GM12878 (cell line): ENCODE measurements around the gene OR8D1. TPM values are rescaled to one million over a fixed set of nuclear protein-coding genes. Genes with fewer than 3 reads are reported as not detected.

Experiments
- ATAC-seq: fragments of 200-7000 bp; cut with Tn5 transposase; 3 replicates; pipeline ENCODE4 v1.9.1; 2020; ENCODE audit warnings: mild to moderate bottlenecking, moderate library complexity
- BruUV-seq: library from RNA; stranded (reverse); fragments of 400-500 nt; replicated peaks from 2 replicates; lab custom pipeline; 2021; lab: Mats Ljungman, UMichigan
- CTCF ChIA-PET: fragments of 300-600 bp; sonication (Branson Sonifier 250); formaldehyde crosslinking; extraction: SDS; loops from one replicate; lab custom pipeline; 2021; ENCODE audit warnings: inconsistent platforms; lab: Yijun Ruan, JAX
- POLR2A ChIA-PET: fragments of 350-600 bp; formaldehyde crosslinking; extraction: SDS; loops from one replicate; lab custom pipeline; 2021; ENCODE audit warnings: inconsistent platforms; lab: Charles Lee
- RAD21 ChIA-PET: fragments of 300-600 bp; sonication (Branson Sonifier 250); formaldehyde crosslinking; loops from one replicate; lab custom pipeline; 2023; ENCODE audit warnings: antibody characterized with exemption; ENCODE audit not compliant: unreplicated experiment; lab: Charles Lee
- SMC1A ChIA-PET: fragments of 300-600 bp; sonication (Branson Sonifier 250); formaldehyde crosslinking; loops from one replicate; lab custom pipeline; 2023; ENCODE audit not compliant: unreplicated experiment, uncharacterized antibody; lab: Charles Lee
- DNase-seq: peaks from one replicate; pipeline ENCODE4 v3.0.0-alpha.2; 2011; ENCODE audit warnings: low read depth, low spot score
- FAIRE-seq: peaks from 3 replicates; lab custom pipeline; 2011; peaks lifted over from hg19 to GRCh38; lab: Jason Lieb, UNC
- H2AFZ ChIP-seq: 2 replicates; pipeline ENCODE4 v1.6.0; 2011; ENCODE audit warnings: low read depth, low read length, control low read depth; ENCODE audit not compliant: control insufficient read depth
- H3K27ac ChIP-seq: 2 replicates; pipeline ENCODE4 v1.5.1; 2011; ENCODE audit warnings: control low read depth; ENCODE audit not compliant: control insufficient read depth, insufficient read depth
- H3K27me3 ChIP-seq, 2 experiments: replicated peaks in 1 of 2; 2 replicates each; pipeline versions ENCODE4 v1.6.0 to v1.6.1; 2011; ENCODE audit warnings: low read length in 1 of 2; ENCODE audit not compliant: control insufficient read depth in 2 of 2, insufficient read depth in 2 of 2
- H3K36me3 ChIP-seq, 2 experiments: 2 replicates each; pipeline ENCODE4 v1.5.1; 2011; ENCODE audit warnings: low read length in 1 of 2; ENCODE audit not compliant: control insufficient read depth in 2 of 2, insufficient read depth in 2 of 2
- H3K4me1 ChIP-seq: 2 replicates; pipeline ENCODE4 v1.6.1; 2011; ENCODE audit warnings: mild to moderate bottlenecking, low read length, moderate library complexity, mixed read lengths; ENCODE audit not compliant: control insufficient read depth, insufficient read depth
- H3K4me2 ChIP-seq: 2 replicates; pipeline ENCODE4 v1.6.0; 2011; ENCODE audit warnings: control low read depth; ENCODE audit not compliant: control insufficient read depth, insufficient read depth
- H3K4me3 ChIP-seq: fragments of 200-600 bp; sonication (generic); 2 replicates; pipeline ENCODE4 v1.5.1; 2016
- H3K79me2 ChIP-seq: 2 replicates; pipeline ENCODE4 v1.6.0; 2011; ENCODE audit warnings: low read length; ENCODE audit not compliant: control insufficient read depth, insufficient read depth
- H3K9ac ChIP-seq: 2 replicates; pipeline ENCODE4 v1.8.0; 2011; ENCODE audit warnings: low read length, control low read depth, mixed read lengths; ENCODE audit not compliant: control insufficient read depth, insufficient read depth
- H3K9me3 ChIP-seq: replicated peaks from 3 replicates; pipeline ENCODE4 v1.5.1; 2011; ENCODE audit warnings: mild to moderate bottlenecking, low read length; ENCODE audit not compliant: control insufficient read depth, insufficient read depth
- H4K20me1 ChIP-seq: 2 replicates; pipeline ENCODE4 v1.6.0; 2011; ENCODE audit not compliant: control insufficient read depth, insufficient read depth
- BHLHE40 ChIP-seq, 2 experiments: fragments of 450-650 bp in 1 of 2; IDR thresholded peaks; 2 replicates each; pipeline ENCODE4 v1.6.1; 2011 to 2017; ENCODE audit warnings: low read depth in 2 of 2, borderline replicate concordance in 1 of 2, improper control_type of control experiment in 1 of 2, low read length in 1 of 2, mild to moderate bottlenecking in 1 of 2
- CREM ChIP-seq: IDR thresholded peaks from 2 replicates; pipeline ENCODE4 v1.6.1; 2014; ENCODE audit warnings: antibody characterized with exemption, low read depth
- HCFC1 ChIP-seq: fragments of 150-350 bp; IDR thresholded peaks from 2 replicates; pipeline ENCODE4 v1.6.1; 2014; ENCODE audit warnings: low read length
- KAT2A ChIP-seq: conservative IDR thresholded peaks from 2 replicates; pipeline ENCODE4 v1.6.1; 2011; ENCODE audit warnings: low read depth, low read length; ENCODE audit not compliant: control insufficient read depth
- KLF5 ChIP-seq: fragments of 450-650 bp; IDR thresholded peaks from 2 replicates; pipeline ENCODE4 v1.6.1; 2014; ENCODE audit warnings: mild to moderate bottlenecking; ENCODE audit not compliant: partially characterized antibody
- MYB ChIP-seq: fragments of 150-350 bp; IDR thresholded peaks from 2 replicates; pipeline ENCODE4 v1.6.1; 2014; ENCODE audit warnings: mild to moderate bottlenecking, low read depth, low read length, borderline replicate concordance
- MYC ChIP-seq: IDR thresholded peaks from 2 replicates; pipeline ENCODE4 v1.6.1; 2011; ENCODE audit warnings: mild to moderate bottlenecking, low read length, moderate library complexity, inconsistent platforms; ENCODE audit not compliant: insufficient read depth, insufficient replicate concordance, insufficient read length, severe bottlenecking
- SMAD5 ChIP-seq: IDR thresholded peaks from 2 replicates; pipeline ENCODE4 v1.6.1; 2016; ENCODE audit warnings: antibody characterized with exemption, low read depth
- SMARCA5 ChIP-seq: fragments of 450-650 bp; IDR thresholded peaks from 2 replicates; pipeline ENCODE4 v1.6.1; 2017; ENCODE audit warnings: mild to moderate bottlenecking
- SMC3 ChIP-seq: IDR thresholded peaks from 2 replicates; pipeline ENCODE4 v1.6.1; 2011; ENCODE audit warnings: low read length, improper control_type of control experiment, borderline replicate concordance
- SUZ12 ChIP-seq: fragments of 200-600 bp; sonication (generic); IDR thresholded peaks from one replicate; pipeline ENCODE4 v1.6.1; 2018; ENCODE audit warnings: antibody characterized with exemption, mild to moderate bottlenecking; ENCODE audit not compliant: unreplicated experiment
- YY1 ChIP-seq: IDR thresholded peaks from 2 replicates; pipeline ENCODE4 v1.6.1; 2011; ENCODE audit warnings: low read depth, mild to moderate bottlenecking, low read length
- ZNF274 ChIP-seq: IDR thresholded peaks from one replicate; pipeline ENCODE4 v1.8.0; 2011; ENCODE audit not compliant: insufficient read length, insufficient read depth
- WGBS: methylation state at CpG from one replicate; pipeline ENCODE4 v1.1.6; 2016; ENCODE audit warnings: low lambda C conversion rate; ENCODE audit not compliant: insufficient replicate concordance, insufficient coverage; ENCODE audit errors: missing lambda C conversion rate; 5-methylcytosine and 5-hydroxymethylcytosine counted together
- in situ Hi-C: fragments of 300-500 bp; cut with MboI; formaldehyde crosslinking; loops from 9 replicates; pipeline ENCODE4 v1.14.3; 2018; ENCODE audit warnings: mixed read lengths
- intact Hi-C: fragments of 100-400 bp; cut with micrococcal nuclease; formaldehyde crosslinking; loops from one replicate; pipeline ENCODE4 v1.14.2; 2022; ENCODE audit not compliant: unreplicated experiment
- polyA plus RNA-seq, 11 experiments: library from polyadenylated mRNA; depleted of rRNA in 4 of 11; unstranded in 6 of 11; stranded (reverse) in 5 of 11; fragments of >200 nt; fragmentation: Nextera tagmentation in 4 of 11; fragmentation: Illumina TruSeq in 1 of 11; extraction: Ambion mirVana in 4 of 11; extraction: Trizol in 1 of 11; gene quantifications; 1 replicate in 1 of 11; 2 replicates in 10 of 11; pipeline versions ENCODE4 v1.2.1 to v1.2.3, GENCODE V29; 2011 to 2016; ENCODE audit warnings: inconsistent platforms in 2 of 11, missing spikeins in 2 of 11, low read depth in 1 of 11
- total RNA-seq, 4 experiments: library from RNA; depleted of rRNA in 3 of 4; stranded (reverse); fragments of >200 nt in 3 of 4; fragmentation: Illumina TruSeq in 1 of 4; extraction: Trizol in 1 of 4; gene quantifications; 2 replicates each; pipeline versions ENCODE4 v1.2.1 to v1.2.3, GENCODE V29; 2013 to 2021
- TF ChIP-seq, protein P1 (sequence below): fragments of 450-650 bp; IDR thresholded peaks from 2 replicates; pipeline ENCODE4 v1.6.1; 2017; ENCODE audit warnings: borderline replicate concordance
- TF ChIP-seq, protein P2 (sequence below): IDR thresholded peaks from 2 replicates; pipeline ENCODE4 v1.6.1; 2012; ENCODE audit warnings: improper control_type of control experiment, low read depth, low read length; ENCODE audit not compliant: insufficient replicate concordance

The OR8D1 gene
- total and polyA plus RNA-seq, 10 of the 15 experiments (the other 5 are each of a cell fraction or from before 2014, with no cell fraction given), result not detected

DNA sequence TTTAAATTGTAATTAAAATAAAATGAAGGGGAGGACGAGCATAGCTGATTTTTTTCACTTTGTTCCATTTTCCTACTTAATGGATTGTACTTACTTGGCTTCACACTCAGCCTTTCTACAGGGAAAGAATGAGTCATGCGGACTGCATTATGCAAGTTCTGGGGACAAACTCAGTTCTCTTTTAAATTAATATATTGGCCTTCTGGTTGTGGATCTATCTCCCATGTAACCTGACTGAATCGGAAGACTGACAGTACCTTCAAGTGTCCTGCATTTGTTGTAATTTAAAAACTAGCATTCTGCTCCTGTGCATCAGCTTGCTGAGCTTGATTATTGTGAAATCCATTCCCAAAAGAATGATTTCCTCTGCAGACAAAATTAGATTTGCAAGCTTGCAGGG, 12.2 kb downstream of the OR8D1 start:
- POLR2A ChIA-PET, result no interaction called here
- RAD21 ChIA-PET, result no interaction called here
- 28% methylated on average over 3 of the region's 3 CpGs for WGBS
- Histone ChIP-seq H2AFZ (no peak overlapping the region), H3K79me2 (no peaks in the 10 kb centered on the region), H3K9ac (no peak overlapping the region), H4K20me1 (no peaks in the 10 kb centered on the region), H3K9me3 (no peaks in the 10 kb centered on the region), H3K27ac (no peak overlapping the region), H3K4me2 (no peak overlapping the region), H3K27me3 (peaks cover 0 to 4% of the 10 kb centered on the region in 2 experiments; a peak in 1 of 4 replicates), H3K4me1 (no peaks in the 10 kb centered on the region), H3K36me3 (no peaks in the 10 kb centered on the region), H3K4me3 (no peak overlapping the region)
- SMC1A ChIA-PET, result no interaction called here
- in situ Hi-C loops (no loop called here), intact Hi-C loops (no loop called here)
- CTCF ChIA-PET, result no interaction called here
- ATAC-seq, result no peak
- no peak for FAIRE-seq
- no TSS peak for BruUV-seq
- no peak for DNase-seq
- TF ChIP-seq CREM (no peak), SMAD5 (no peak), SMC3 (no peak), KAT2A (no peak), YY1 (no peak), SUZ12 (no peak), BHLHE40 (IDR thresholded peaks at IDR 0.05; ENCODE audit: borderline replicate concordance in 1 of 2, low read depth in 2 of 2, low read length in 1 of 2) (no peak), MYB (no peak), HCFC1 (no peak), MYC (no peak), KLF5 (no peak), ZNF274 (no peak), SMARCA5 (no peak)
- TF ChIP-seq, protein P1, sequence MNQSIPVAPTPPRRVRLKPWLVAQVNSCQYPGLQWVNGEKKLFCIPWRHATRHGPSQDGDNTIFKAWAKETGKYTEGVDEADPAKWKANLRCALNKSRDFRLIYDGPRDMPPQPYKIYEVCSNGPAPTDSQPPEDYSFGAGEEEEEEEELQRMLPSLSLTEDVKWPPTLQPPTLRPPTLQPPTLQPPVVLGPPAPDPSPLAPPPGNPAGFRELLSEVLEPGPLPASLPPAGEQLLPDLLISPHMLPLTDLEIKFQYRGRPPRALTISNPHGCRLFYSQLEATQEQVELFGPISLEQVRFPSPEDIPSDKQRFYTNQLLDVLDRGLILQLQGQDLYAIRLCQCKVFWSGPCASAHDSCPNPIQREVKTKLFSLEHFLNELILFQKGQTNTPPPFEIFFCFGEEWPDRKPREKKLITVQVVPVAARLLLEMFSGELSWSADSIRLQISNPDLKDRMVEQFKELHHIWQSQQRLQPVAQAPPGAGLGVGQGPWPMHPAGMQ, result no peak
- TF ChIP-seq, protein P2, sequence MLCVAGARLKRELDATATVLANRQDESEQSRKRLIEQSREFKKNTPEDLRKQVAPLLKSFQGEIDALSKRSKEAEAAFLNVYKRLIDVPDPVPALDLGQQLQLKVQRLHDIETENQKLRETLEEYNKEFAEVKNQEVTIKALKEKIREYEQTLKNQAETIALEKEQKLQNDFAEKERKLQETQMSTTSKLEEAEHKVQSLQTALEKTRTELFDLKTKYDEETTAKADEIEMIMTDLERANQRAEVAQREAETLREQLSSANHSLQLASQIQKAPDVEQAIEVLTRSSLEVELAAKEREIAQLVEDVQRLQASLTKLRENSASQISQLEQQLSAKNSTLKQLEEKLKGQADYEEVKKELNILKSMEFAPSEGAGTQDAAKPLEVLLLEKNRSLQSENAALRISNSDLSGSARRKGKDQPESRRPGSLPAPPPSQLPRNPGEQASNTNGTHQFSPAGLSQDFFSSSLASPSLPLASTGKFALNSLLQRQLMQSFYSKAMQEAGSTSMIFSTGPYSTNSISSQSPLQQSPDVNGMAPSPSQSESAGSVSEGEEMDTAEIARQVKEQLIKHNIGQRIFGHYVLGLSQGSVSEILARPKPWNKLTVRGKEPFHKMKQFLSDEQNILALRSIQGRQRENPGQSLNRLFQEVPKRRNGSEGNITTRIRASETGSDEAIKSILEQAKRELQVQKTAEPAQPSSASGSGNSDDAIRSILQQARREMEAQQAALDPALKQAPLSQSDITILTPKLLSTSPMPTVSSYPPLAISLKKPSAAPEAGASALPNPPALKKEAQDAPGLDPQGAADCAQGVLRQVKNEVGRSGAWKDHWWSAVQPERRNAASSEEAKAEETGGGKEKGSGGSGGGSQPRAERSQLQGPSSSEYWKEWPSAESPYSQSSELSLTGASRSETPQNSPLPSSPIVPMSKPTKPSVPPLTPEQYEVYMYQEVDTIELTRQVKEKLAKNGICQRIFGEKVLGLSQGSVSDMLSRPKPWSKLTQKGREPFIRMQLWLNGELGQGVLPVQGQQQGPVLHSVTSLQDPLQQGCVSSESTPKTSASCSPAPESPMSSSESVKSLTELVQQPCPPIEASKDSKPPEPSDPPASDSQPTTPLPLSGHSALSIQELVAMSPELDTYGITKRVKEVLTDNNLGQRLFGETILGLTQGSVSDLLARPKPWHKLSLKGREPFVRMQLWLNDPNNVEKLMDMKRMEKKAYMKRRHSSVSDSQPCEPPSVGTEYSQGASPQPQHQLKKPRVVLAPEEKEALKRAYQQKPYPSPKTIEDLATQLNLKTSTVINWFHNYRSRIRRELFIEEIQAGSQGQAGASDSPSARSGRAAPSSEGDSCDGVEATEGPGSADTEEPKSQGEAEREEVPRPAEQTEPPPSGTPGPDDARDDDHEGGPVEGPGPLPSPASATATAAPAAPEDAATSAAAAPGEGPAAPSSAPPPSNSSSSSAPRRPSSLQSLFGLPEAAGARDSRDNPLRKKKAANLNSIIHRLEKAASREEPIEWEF, result no peak
